HCT116 (cell line): ENCODE measurements around the gene LRRC3B. TPM values are rescaled to one million over a fixed set of nuclear protein-coding genes. Genes with fewer than 3 reads are reported as not detected.

Source experiments
- ATAC-seq: fragments of 200-7000 bp; cut with Tn5 transposase; 2 replicates; pipeline ENCODE4 v1.9.1; 2020; ENCODE audit warnings: mild to moderate bottlenecking, moderate library complexity
- BruUV-seq: library from RNA; stranded (reverse); fragments of 400-500 nt; replicated peaks from 2 replicates; lab custom pipeline; 2021; lab: Mats Ljungman, UMichigan
- CTCF ChIA-PET: fragments of 300-600 bp; sonication (Branson Sonifier 250); formaldehyde crosslinking; loops from one replicate; lab custom pipeline; 2021; ENCODE audit warnings: antibody characterized with exemption; lab: Charles Lee
- POLR2A ChIA-PET: fragments of 300-600, 350-600 bp; sonication (Branson Sonifier 250); formaldehyde crosslinking; loops from one replicate; lab custom pipeline; 2021; ENCODE audit warnings: antibody characterized with exemption; lab: Charles Lee
- RAD21 ChIA-PET, 2 experiments: fragments of 300-600 bp; sonication (Branson Sonifier 250); formaldehyde crosslinking; loops; one replicate each; lab custom pipeline; 2023; ENCODE audit warnings: low total read pairs in 2 of 2; ENCODE audit not compliant: uncharacterized antibody in 2 of 2, unreplicated experiment in 2 of 2, low non-redundant PET in 1 of 2; lab: Charles Lee
- DNase-seq: peaks from one replicate; pipeline ENCODE4 v3.0.0-alpha.2; 2010; ENCODE audit warnings: low read depth, low spot score
- H2AFZ ChIP-seq: fragments of 200-600 bp; shearing (Covaris generic), sonication (generic); 2 replicates; pipeline ENCODE4 v1.6.1; 2017; ENCODE audit warnings: low read depth, mixed run types, mixed read lengths, antibody characterized with exemption, low read length; ENCODE audit not compliant: poor library complexity, severe bottlenecking
- H3K27ac ChIP-seq: 2 replicates; pipeline ENCODE4 v1.5.1; 2012; ENCODE audit warnings: low read depth, low read length
- H3K27me3 ChIP-seq: fragments of 200-600 bp; sonication (generic); 2 replicates; pipeline ENCODE4 v1.6.1; 2016; ENCODE audit warnings: mixed run types, low read length, mixed read lengths; ENCODE audit not compliant: insufficient read depth
- H3K36me3 ChIP-seq, 2 experiments: fragments of 200-500 bp in 1 of 2; fragments of 200-600 bp in 1 of 2; sonication (Bioruptor generic) in 1 of 2; sonication (generic) in 1 of 2; 2 replicates each; pipeline versions ENCODE4 v1.5.1 to v1.6.1; 2014 to 2016; ENCODE audit warnings: low read length in 2 of 2, inconsistent platforms in 1 of 2, mixed read lengths in 1 of 2, mixed run types in 1 of 2; ENCODE audit not compliant: insufficient read depth in 2 of 2, control insufficient read depth in 1 of 2
- H3K4me1 ChIP-seq, 2 experiments: fragments of 200-600 bp in 1 of 2; sonication (generic) in 1 of 2; 2 replicates each; pipeline versions ENCODE4 v1.5.1 to v1.6.1; 2012 to 2017; ENCODE audit warnings: low read length in 2 of 2, inconsistent platforms in 1 of 2, mild to moderate bottlenecking in 1 of 2, mixed read lengths in 1 of 2, mixed run types in 1 of 2, moderate library complexity in 1 of 2; ENCODE audit not compliant: insufficient read depth in 2 of 2, control insufficient read depth in 1 of 2
- H3K4me2 ChIP-seq: fragments of 200-600 bp; sonication (generic); 2 replicates; pipeline ENCODE4 v1.6.1; 2017; ENCODE audit warnings: mixed run types, low read length, mixed read lengths
- H3K4me3 ChIP-seq, 2 experiments: fragments of 200-600 bp in 1 of 2; sonication (generic) in 1 of 2; replicated peaks in 1 of 2; 2 replicates each; pipeline ENCODE4 v1.5.1; 2011 to 2016; ENCODE audit warnings: low read length in 2 of 2, control low read depth in 1 of 2, low read depth in 1 of 2, mild to moderate bottlenecking in 1 of 2, mixed read lengths in 1 of 2, mixed run types in 1 of 2
- H3K79me2 ChIP-seq: fragments of 200-600 bp; sonication (generic); 2 replicates; pipeline ENCODE4 v1.6.1; 2017; ENCODE audit warnings: mild to moderate bottlenecking, mixed run types, low read length, moderate library complexity, mixed read lengths; ENCODE audit not compliant: insufficient read depth
- H3K9ac ChIP-seq: fragments of 200-600 bp; sonication (generic); 2 replicates; pipeline ENCODE4 v1.6.1; 2016; ENCODE audit warnings: low read length, mixed read lengths
- H3K9me2 ChIP-seq: fragments of 200-600 bp; sonication (generic), shearing (Covaris generic); 2 replicates; pipeline ENCODE4 v1.6.1; 2017; ENCODE audit warnings: mixed run types, mild to moderate bottlenecking, moderate library complexity; ENCODE audit not compliant: insufficient read depth
- H3K9me3 ChIP-seq, 2 experiments: fragments of 200-500 bp in 1 of 2; fragments of 200-600 bp in 1 of 2; sonication (Bioruptor generic) in 1 of 2; sonication (generic) in 1 of 2; 2 replicates each; pipeline ENCODE4 v1.6.1; 2014 to 2017; ENCODE audit warnings: low read length in 2 of 2, mixed read lengths in 2 of 2, inconsistent platforms in 1 of 2, low read depth in 1 of 2, mild to moderate bottlenecking in 1 of 2, mixed run types in 1 of 2, moderate library complexity in 1 of 2; ENCODE audit not compliant: control insufficient read depth in 1 of 2, insufficient read depth in 1 of 2
- H4K20me1 ChIP-seq: fragments of 200-600 bp; sonication (generic), shearing (Covaris generic); 2 replicates; pipeline ENCODE4 v1.6.1; 2017; ENCODE audit warnings: mixed run types, mild to moderate bottlenecking, moderate library complexity; ENCODE audit not compliant: insufficient read depth
- SRF ChIP-seq: IDR thresholded peaks from 2 replicates; pipeline ENCODE4 v1.6.1; 2012; ENCODE audit warnings: low read depth
- ZNF274 ChIP-seq: fragments of 200-500 bp; sonication (Bioruptor generic); IDR thresholded peaks from 2 replicates; pipeline ENCODE4 v1.6.1; 2014; ENCODE audit warnings: mild to moderate bottlenecking, low read depth, low read length, inconsistent platforms
- intact Hi-C: fragments of 100-400 bp; cut with micrococcal nuclease; formaldehyde crosslinking; loops from 2 replicates; pipeline ENCODE4 v1.10.0; 2022
- total RNA-seq: library from RNA; stranded (reverse); gene quantifications from one replicate; pipeline ENCODE4 v1.2.1, GENCODE V29; 2021; ENCODE audit not compliant: unreplicated experiment
- TF ChIP-seq, protein P1 (sequence below), 3 experiments: fragments of 200-600 bp in 1 of 3; sonication (generic) in 1 of 3; IDR thresholded peaks in 2 of 3; conservative IDR thresholded peaks in 1 of 3; 2 replicates each; pipeline ENCODE4 v1.5.1; 2012 to 2017; ENCODE audit warnings: low read depth in 2 of 3, low read length in 2 of 3, antibody characterized with exemption in 1 of 3, borderline replicate concordance in 1 of 3, control low read depth in 1 of 3, mild to moderate bottlenecking in 1 of 3, mixed read lengths in 1 of 3, mixed run types in 1 of 3, moderate library complexity in 1 of 3; ENCODE audit not compliant: insufficient read depth in 1 of 3

The LRRC3B gene
- total RNA-seq, 1 experiment from 2014 or later, result not detected

DNA sequence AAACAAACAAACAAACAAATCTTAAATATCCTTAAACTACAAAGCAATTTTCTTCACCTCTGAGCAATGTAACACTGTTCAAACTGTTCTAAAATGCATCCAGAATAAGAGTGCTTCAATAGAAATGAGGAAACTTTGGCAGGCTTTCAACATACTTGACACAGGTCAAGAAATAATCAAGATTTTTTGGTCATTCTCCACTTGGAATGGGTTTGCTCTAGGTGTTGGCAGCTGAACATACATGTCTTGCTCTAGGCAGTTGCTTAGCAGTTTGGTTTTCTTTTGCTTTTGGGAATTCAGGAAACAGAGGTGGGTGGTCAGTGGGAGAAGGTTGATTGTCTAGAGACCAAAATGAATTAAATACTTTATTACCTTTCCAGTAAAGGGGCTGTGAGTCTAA is 1.4 kb upstream of the LRRC3B start (continued):
- TF ChIP-seq, protein P1, sequence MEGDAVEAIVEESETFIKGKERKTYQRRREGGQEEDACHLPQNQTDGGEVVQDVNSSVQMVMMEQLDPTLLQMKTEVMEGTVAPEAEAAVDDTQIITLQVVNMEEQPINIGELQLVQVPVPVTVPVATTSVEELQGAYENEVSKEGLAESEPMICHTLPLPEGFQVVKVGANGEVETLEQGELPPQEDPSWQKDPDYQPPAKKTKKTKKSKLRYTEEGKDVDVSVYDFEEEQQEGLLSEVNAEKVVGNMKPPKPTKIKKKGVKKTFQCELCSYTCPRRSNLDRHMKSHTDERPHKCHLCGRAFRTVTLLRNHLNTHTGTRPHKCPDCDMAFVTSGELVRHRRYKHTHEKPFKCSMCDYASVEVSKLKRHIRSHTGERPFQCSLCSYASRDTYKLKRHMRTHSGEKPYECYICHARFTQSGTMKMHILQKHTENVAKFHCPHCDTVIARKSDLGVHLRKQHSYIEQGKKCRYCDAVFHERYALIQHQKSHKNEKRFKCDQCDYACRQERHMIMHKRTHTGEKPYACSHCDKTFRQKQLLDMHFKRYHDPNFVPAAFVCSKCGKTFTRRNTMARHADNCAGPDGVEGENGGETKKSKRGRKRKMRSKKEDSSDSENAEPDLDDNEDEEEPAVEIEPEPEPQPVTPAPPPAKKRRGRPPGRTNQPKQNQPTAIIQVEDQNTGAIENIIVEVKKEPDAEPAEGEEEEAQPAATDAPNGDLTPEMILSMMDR (IDR thresholded peaks at IDR 0.05 in 2 of 3, conservative IDR thresholded peaks at IDR 0.05 in 1 of 3; ENCODE audit: borderline replicate concordance in 1 of 3, insufficient read depth in 1 of 3, low read depth in 2 of 3, low read length in 2 of 3), result no peak

DNA sequence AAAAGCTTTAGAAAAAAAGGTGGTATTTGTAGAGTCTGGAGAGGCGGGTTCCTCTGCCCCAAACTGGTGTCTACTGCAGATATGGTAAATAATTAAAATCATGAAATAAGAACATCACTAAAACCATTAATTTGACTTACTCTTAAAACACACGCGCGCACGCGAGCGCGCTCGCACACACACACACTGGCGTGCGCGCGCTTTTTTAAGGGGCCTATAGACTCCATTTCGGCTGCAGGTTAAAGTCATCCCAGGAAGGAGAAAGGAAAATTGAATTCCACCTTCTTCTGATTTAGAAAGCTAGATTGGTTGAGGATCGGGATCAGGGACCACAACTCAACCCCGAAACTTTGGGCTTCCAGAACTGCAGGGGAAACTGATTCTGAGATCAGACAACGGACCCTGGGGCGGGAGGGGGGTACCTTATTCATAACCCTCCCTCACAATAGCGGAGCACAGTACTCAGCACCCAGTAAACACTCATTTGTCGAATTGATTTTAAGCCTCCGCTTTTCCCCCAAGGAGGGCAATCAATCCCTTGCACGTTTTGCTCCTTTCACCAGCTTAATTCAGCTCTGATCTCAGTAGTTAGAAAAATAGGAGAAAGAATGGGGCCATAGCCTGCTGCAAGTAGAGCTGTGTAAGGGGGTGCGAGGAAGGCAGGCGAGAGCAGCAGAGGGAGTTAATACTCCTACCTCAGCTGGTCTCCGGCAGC is 509 bp upstream of the LRRC3B start:
- no peak overlapping the region for H3K9ac ChIP-seq
- H3K79me2 ChIP-seq, result no peaks in the 10 kb centered on the region
- no peaks in the 10 kb centered on the region; the same call in 1 of the 2 replicates for H3K27me3 ChIP-seq
- no peaks in the 10 kb centered on the region for H3K36me3 ChIP-seq
- H2AFZ ChIP-seq, result no peak overlapping the region
- ChIA-PET RAD21 (no interaction called here), POLR2A (no interaction called here), CTCF (no interaction called here)
- H3K4me2 ChIP-seq, result no peak overlapping the region
- no TSS peak for BruUV-seq
- DNase-seq (no peak), ATAC-seq (no peak)
- no peak overlapping the region for H3K4me3 ChIP-seq
- H4K20me1 ChIP-seq, result no peaks in the 10 kb centered on the region
- no peaks in the 10 kb centered on the region for H3K4me1 ChIP-seq
- H3K9me3 ChIP-seq, result peaks cover 0 to 2% of the 10 kb centered on the region in 2 experiments; a peak in 1 of 4 replicates
- TF ChIP-seq, protein P1 (IDR thresholded peaks at IDR 0.05 in 2 of 3, conservative IDR thresholded peaks at IDR 0.05 in 1 of 3; ENCODE audit: borderline replicate concordance in 1 of 3, insufficient read depth in 1 of 3, low read depth in 2 of 3, low read length in 2 of 3), result no peak
- no peak for TF ChIP-seq SRF
- TF ChIP-seq ZNF274, result no peak
- intact Hi-C loops, result no loop called here
- no peak overlapping the region for H3K27ac ChIP-seq
- H3K9me2 ChIP-seq, result no peaks in the 10 kb centered on the region
